ENCODE results near the gene POTEG.
"Not testable (repeated sequence)": the region's sequence is repeated elsewhere in the genome, so short reads cannot be mapped to it uniquely, and the experiment has no call there.

DNA sequence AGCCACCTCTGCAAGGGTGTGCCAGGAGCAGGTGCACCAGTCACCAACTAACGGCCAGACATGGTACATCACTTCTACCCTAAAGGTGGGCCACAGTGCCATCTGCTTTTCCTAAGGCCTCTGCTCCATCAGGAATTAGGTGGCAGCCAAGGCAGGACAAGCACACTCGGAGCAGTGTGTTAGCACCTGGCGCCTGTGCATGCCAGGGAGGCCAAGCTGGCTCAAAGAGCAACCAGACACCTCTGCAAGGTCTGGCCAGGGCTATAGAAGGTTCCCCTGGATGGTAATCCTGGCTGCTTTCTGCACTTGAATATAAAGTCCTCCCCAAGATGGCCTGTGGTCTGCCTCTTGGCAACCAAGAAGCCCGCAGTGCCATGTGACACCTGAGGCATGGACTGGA, 45.4 kb downstream of the POTEG start:
- TF ChIP-seq CTCF, POLR2A (IDR thresholded peaks at IDR 0.05): not testable (repeated sequence)

All from adrenal gland (tissue), 5 donors.